GM21515 (cell line): ENCODE results near the gene ADIPOR2.

Experiments used
- ATAC-seq: cut with Tn5 transposase; IDR thresholded peaks from one replicate; pipeline ENCODE4 v1.9.1; 2021; ENCODE audit not compliant: unreplicated experiment

The ADIPOR2 gene

DNA sequence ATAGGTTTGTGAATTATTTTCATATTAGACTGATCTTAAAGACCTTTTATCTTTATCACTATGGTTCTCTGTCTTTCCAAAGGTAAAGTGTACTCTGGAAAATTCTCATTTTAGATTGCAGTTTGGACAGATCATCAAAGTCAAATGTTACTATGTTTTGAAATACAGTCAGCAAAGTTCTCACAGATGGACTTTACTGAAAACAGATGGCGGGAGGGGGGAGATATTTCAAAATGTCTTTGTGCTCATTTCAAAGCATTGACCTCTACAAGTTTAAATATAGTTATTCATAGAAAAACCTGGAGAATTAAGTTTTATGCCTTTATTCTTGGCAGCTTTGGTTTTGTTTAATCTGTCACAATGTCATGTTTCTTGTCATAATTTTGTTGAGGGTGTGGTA, 77.7 kb downstream of the ADIPOR2 start:
- ATAC-seq: no peak

DNA sequence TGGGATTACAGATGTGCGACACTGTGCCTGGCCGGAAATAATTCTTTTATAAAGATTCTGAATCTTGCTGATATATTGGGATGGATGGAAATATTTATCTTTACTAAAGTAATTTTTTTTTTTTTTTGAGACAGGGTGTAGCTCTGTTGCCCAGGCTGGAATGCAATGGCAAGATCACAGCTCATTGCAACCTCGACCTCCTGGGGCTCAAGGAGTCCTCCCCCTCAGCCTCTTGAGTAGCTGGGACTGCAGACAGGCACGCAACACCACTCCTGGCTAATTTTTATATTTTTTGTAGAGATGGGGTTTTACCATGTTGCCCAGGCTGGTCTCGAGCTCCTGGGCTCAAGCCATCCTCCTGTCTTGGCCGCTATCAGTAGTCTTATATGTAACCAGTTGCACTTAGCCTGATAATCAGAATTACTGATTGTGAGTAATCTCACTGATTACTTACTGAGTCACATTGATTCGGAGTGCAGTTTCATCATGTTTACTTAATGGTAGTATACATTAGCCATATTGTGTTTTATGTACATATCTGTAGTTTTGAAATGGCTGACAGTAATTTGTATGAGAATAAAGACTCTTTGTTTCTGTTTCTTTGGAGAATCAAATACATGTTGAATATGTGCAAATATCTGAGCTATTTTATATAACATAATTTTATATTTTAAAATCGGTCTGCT, 79.1 kb downstream of the ADIPOR2 start:
- ATAC-seq: no peak

DNA sequence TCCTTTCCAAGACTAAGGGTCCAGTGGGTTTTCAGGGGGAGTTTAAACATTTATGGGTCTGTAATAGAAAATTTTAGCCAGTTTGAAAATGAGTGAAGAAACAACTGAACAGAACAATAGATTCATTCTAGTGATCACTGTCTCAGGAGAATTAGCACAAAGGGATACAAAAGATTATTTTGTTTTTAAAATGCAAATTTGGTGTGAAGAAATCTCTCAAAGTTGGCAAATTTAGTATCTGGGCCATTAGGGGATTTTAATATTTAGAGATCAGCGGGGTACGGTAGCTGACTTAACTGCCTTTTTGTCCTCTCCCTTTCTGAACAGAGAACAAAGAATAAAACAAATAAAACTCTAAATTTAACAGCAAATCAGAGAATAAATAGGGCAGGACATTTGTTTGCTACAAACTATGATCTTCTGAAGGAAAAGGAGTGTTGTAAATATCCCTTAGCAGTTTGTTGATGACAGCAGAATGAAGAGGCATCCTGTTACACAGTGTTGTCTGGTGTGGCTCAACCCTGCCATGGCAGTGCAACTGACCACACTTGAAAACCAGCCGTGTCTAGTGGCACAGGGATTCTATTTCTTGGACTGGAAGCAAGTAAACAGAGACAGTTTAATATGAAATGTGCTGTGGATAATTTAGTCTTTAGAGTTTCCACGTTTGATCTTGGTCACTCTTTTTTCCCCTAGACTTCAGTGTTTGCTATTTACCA, 83.2 kb downstream of the ADIPOR2 start:
- ATAC-seq: no peak

DNA sequence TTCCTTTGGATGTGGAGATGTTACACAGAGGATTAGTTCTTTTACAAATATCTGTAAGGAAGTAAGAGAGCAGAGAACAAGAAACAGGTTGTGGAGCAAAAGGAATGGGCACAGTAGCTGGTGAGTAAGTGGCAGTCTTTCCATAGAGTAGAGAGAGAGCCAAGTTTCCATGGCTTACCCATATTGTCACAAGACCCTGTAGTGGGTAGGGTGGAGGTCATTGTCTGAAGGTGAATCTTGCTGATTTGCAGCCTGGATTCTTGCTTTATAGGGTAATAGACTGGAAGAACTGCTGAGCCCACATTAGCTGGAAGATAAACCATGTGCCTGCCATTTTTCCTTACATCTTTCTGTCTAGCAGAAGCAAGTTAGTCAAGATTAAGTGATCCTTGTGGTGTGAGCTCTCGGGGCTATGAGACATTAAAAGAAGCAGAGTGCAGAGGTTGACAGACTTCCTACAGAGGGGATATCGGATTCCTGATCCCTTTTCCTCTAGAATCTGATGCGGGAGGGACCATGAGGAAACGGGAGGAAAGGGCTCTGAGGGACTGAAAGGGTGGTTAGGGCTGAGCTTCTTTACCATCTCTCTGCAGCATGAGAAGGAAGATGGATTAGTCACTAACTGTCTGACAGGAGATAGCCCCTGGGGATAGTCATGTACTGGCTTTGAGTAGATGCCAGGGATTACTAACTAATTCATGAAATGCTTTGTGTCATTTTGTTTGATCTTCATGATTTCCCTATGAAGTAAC, 85.5 kb downstream of the ADIPOR2 start:
- ATAC-seq: no peak

DNA sequence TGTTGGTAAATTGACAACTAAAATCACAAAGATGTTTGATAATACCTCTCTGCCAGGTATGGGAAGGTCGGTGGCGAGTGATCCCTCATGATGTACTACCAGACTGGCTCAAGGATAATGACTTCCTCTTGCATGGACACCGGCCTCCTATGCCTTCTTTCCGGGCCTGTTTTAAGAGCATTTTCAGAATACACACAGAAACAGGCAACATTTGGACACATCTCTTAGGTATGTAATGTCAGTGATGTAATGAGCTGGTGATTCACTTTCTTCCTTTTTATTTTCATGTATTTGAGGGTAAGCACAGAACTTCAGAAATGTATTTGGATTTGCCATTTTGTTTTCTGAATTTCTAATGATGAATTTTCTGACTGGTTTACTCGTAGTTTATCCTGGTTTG, 86.9 kb downstream of the ADIPOR2 start:
- no peak for ATAC-seq

DNA sequence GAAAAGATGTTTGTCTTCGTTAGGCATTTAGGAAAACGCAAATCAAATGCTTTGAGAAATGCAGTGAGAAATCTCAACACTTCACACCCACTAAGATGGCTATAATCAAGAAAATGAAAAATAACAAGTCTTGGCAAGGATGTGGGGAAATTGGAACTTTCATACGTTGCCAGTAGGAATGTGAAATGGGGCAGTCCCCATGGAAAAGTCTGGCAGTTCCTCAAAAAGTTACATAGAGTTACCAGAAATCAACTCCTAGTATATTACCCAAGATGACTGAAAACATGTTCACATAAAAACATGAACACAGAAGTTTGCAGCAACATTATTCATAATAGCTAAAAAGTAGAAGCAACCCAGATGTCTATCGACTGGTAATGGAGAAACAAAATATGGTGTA, 88.0 kb downstream of the ADIPOR2 start:
- ATAC-seq: no peak

DNA sequence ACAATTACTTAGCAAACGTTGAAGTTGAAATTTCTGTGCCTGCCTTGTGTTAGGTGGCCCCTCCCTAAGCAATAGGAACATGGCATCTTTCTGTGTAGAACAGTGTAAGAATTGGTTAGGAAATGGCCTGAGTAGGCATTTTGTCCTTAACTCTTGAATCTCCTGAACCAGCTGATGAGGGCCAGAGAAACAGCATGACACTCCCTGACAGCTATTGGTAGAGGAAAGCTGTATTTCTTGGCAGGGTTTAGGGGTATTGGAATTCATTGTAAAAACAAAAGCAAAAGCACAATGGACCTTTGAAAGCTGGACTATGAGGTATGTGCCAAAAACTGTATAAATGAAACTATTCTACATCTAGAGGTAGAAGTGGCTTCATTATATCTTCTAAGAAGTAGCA, 88.9 kb downstream of the ADIPOR2 start:
- ATAC-seq: no peak

DNA sequence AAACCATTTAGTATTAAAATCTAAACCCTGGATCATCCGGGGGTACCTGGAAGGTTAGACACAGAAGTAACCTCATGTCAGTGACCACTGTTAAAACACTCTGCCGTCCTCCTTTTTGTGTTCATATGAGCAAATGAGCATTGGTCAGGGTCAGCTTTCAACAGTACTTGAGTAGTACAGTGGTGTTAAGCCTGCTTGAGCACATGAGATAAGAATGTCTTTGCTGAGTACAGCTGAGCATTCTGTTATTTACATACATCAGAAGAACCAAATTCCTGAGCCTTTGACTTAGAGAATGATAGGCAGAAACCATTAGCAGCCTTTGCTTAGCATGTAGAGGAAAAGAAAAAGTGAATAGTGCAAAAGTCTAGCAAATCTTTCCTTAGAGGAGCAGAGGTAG, 90.9 kb downstream of the ADIPOR2 start:
- no peak for ATAC-seq

DNA sequence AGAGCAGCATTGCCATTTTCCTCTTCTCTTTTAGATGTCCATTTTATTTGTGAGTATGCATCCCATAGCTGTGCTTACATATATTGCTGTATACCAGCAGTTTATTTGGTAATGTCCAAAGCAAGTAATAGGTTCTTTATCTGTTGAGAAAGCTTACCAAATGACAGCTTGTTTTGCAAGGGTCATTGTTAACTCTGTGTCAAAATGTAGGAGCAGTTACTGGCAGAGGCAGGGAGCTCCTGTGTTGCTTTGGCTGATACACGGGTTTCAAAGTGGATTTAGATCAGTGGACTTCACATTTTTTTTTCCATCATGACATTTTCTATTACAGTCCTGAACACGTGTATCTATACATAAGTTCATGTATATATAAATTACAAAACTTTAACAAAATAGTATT, 91.3 kb downstream of the ADIPOR2 start:
- ATAC-seq: no peak

DNA sequence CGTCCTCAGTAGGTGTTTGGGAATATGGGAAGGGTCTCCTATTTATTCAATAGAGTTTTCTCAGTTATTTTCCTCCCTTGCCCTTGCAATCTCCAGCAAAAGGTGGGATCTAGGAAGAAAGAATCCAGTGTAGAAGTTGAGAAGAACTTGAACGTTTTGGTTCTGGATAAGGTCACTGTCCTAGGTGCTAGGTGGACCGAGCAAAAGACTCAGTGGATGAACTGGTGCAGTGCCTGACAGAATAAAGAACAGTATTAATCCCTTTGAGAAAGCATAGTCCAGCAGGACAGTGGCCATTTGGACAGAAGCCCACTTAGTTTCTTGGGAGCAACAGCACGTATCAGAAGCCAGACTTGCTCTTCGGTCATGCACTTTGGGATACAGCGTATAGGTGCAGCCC, 96.8 kb downstream of the ADIPOR2 start:
- no peak for ATAC-seq

DNA sequence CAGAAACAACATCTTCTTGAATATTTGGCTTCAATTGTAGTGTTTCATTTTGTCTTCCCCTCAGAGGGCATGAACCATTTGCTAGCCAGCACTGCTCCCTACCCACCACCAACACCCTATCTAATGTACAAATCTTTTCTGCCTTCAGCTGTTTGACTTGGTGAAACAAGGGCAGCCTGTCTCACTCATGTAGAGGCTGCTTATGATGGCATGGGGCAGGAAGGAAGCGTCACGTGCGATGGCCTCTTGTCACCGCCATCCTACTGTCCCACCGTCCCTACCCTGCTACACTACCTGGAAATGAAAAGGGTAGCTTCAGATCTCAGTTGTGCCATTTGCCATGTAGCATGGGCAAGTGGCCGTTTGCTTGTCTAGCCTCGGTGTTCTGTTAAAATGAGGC, 99.6 kb downstream of the ADIPOR2 start:
- ATAC-seq: no peak

DNA sequence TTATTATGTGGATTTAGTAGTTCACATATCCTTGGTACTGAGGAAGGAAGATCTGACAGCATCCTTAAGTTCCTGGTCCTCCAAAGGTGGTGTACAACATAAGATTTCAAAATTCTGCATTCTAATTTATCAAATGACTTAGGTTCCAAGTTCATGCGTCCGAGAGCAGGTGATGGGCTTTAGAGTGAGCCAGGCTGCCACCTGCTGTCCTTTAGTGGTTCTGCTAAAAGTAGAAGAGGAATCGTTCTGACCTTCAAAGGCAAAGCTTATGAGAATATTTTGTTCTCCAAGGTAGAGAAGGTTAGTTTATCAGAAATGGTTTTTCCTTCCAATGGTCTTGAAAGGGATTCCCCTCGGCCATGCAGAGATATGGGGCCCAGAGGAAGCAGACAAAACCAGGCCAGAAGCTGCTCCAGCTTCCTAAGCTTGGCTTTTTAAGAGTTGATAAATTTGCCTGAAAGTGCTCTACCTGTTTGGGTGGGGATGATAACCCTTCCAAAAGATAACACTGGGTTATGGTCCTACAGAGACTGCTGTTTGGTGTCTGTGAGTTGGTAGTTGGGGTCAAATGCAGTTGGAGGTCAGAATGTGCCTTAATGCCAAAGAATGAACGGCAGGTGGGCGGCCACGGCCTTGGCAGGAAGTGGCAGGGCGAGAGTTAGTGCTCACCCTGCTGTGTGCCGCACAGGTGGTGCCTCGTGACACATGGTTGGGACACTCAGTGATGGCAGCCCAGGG, 100.4 kb downstream of the ADIPOR2 start:
- ATAC-seq: no peak

DNA sequence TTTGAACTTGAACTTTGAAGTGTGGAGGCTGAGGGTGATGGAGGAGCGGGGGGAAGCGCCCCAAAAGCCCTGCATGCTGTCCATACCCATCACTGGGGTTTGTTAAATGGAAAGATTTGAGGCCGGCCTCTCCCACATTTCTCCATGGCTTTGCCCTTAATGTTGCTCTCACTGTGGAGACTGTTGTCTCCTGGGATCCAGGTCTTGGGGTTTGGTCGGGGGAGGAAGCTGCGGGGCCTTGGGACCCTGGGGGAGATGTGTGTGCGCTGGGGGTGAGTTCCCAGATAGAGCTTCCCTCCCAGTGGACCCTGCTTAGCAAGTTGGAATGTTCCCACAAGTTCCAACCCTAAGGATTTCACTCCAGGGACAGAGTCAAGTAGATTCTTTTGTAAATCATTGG, 101.5 kb downstream of the ADIPOR2 start:
- no peak for ATAC-seq

DNA sequence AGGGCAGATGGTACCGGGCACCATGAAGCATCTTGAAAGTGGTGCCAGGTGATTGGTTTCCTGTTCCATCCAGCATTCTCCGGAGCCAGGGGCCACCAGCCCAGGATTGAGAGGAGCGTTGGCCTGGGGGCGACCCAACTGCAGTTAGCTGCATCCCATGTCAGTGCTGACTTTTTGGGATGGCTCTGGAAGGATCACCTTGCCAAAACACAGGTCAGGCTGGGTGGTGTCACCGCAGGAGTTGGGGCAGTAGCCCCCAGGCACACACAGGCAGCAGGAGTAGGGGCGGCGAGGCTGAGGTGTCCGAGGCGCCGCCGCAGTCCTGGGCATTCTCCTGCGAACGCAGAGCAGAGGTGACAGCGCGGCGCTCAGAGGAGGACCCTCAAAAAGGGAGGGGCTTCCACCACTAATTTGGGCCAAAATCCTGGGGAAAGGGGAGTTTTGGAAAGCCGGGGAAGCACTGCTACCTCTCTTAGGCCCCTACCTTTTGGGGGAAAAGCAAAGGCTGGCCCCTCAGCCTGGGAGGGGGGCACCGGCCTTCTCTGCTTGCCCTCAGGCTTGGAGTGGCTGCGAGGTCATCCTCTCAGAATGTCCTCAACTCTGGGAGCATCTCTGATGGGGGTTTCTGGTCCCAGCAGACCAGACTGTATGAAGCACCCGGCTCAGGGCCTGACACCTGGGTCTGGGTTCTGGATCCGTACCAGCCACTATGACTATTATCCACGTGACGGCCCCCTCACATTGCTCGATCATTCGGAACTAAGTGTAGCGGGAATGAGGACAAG, 102.7 kb downstream of the ADIPOR2 start:
- no peak for ATAC-seq

DNA sequence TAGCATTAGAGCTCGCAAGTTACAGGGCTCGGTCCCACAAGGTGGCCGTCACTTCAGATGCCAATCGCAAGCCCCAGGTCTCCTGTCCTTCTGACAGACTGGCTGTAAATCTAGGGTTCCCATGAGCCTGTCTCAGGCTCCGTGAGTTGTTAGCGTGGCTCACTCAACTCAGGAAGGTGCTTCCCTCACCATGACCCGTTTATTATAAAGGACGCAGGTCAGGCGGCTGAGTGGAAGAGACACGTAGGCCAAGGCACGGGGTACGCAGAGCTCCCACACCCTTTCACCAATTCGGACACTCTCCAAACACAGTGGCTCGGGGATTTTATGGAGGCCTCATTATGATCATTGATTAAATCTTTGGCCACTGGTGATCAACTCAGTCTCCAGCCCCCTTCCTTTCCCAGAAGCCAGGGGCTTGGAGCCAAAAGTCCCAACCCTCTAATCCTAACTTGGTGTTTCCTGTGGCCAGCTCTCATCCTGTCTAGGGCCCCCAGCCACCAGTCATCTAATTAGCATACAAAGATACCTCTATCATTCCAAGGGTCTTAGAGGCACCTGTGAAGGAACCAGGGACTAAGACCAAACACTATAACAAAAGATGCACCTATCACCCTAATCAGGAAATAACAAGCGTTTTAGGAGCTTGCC, 103.7 kb downstream of the ADIPOR2 start:
- ATAC-seq: no peak

DNA sequence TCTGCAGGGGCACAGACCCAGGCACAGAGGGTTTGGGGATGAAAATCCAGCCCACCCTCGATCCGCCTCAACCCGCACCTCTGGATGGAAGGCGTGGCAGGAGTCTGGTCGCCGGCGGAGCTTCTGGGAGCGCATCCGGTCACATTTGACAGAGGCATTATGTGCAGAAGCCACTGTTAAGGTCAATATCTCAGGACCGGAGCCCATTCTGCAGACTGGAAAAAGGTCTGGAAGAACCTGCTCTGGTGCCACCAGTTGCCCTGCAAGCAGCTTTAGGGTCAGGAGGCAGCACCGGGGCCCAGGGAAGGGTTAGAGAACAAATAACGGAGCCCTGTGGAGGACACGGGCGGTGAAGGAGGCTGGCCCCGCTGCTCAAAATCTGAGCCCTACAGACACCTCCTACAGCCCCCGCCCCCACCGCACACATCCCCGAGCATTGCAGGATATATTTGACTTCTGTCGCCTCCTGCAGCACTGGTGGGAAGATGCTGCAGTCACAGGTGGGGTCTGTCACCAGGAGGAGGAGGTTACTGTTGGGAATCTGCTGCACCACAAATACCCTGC, 104.4 kb downstream of the ADIPOR2 start:
- no peak for ATAC-seq

DNA sequence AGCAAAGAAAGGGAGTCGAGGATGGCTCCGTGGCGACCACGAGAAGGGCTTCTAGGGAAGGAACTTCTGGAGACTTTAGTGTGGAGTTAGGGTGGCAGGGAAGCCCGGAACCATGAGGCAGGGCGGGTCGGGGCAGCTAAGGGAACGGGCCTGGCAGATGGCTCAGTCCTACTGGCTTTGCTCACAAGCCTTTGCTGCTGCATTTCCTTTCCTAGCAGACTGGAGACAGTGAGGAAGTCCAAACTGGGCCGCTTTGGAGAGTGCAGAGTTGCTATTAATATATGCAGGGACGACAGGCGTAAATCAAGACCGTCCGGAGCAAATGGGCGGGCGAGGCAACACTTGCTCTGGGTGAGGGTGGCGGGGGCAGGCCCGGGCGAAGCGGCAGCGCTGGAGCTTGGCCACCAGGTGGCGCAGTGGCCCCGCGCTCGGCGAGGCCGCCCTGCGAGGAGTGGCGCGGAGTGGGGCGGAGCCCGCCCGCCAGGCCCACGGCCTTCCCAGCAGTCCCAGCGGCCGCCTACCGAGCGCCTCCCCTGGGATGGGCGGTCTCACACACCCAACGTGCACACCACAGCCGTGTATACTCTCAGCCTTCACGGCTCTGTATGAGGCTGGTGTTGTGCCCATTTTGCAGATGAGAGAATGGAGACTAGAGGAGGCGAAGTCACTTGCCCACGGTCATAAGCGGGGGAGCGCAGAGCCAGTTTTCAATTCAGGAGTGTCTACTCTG, 105.1 kb downstream of the ADIPOR2 start:
- peak; percentile 88 for ATAC-seq

DNA sequence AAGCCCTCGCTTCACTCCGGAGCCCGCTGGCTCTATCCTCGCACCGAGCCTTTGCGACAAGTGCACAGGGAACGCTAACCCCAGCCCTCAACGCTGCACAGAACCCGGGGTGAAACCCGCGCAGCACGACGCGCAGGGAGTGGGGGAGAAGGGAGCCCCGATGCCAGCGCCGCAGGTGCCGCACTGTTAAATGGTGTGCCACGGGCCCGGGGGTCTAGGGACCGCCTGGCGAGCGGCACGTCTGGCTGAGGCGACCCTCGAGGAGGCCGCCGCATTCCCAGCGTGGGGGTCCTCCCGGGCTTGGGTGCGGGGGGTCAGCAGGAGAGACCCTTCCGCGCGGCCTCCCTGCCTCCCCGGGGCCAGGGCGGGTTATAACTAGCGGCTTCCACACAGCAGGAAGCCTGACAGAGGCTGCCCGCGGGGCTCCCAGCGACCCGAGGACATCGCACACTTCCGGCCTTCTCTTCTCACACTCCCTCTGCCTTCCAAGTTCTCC, 105.7 kb downstream of the ADIPOR2 start:
- peak; percentile 28 for ATAC-seq
